K562 (cell line): ENCODE results near the gene STAT6. TPM values are rescaled to one million over a fixed set of nuclear protein-coding genes. Genes with fewer than 3 reads are reported as not detected.

ENCODE experiments used
- BHLHE40 ChIP-seq: IDR thresholded peaks from 2 replicates; pipeline ENCODE4 v1.6.1; 2011; ENCODE audit warnings: low read length, improper control_type of control experiment
- HOXB6 ChIP-seq: fragments of 250-450 bp; sonication (Bioruptor Pico); IDR thresholded peaks from 2 replicates; pipeline ENCODE4 v1.5.1; 2022; ENCODE audit warnings: mild to moderate bottlenecking, borderline replicate concordance
- MTA1 ChIP-seq: fragments of 450-650 bp; IDR thresholded peaks from 2 replicates; pipeline ENCODE4 v1.6.1; 2017; ENCODE audit warnings: borderline replicate concordance
- POLR2H ChIP-seq: IDR thresholded peaks from 2 replicates; pipeline ENCODE4 v1.6.1; 2016; ENCODE audit warnings: missing genetic modification characterization, low read depth, mild to moderate bottlenecking, control low read depth, missing compliant biosample characterization, moderate library complexity
- PPARD ChIP-seq: fragments of 250-450 bp; sonication (Bioruptor Pico); IDR thresholded peaks from 2 replicates; pipeline ENCODE4 v1.8.0; 2022; ENCODE audit warnings: inconsistent platforms, mild to moderate bottlenecking, moderate library complexity
- SRSF1 ChIP-seq: fragments of 200-400 bp; formaldehyde crosslinking; IDR thresholded peaks from 2 replicates; pipeline ENCODE4 v1.6.1; 2017; ENCODE audit warnings: mild to moderate bottlenecking, low read depth, low read length, moderate library complexity
- polyA plus RNA-seq, 8 experiments: library from polyadenylated mRNA; depleted of rRNA in 4 of 8; stranded (reverse) in 5 of 8; unstranded in 3 of 8; fragments of >200 nt; fragmentation: Nextera tagmentation in 2 of 8; fragmentation: Illumina TruSeq in 1 of 8; extraction: Ambion mirVana in 2 of 8; extraction: Trizol in 1 of 8; gene quantifications; 2 replicates each; pipeline versions ENCODE4 v1.2.1 to v1.2.3, GENCODE V29; 2011 to 2014; ENCODE audit warnings: inconsistent platforms in 1 of 8, missing spikeins in 1 of 8
- total RNA-seq, 7 experiments: library from RNA; depleted of rRNA in 6 of 7; stranded (reverse); fragments of >200 nt in 6 of 7; fragmentation: Illumina TruSeq in 2 of 7; extraction: Trizol in 2 of 7; gene quantifications; 2 replicates each; pipeline versions ENCODE4 v1.2.1 to v1.2.3, GENCODE V29; 2011 to 2021; ENCODE audit warnings: low replicate concordance in 1 of 7
- TF ChIP-seq, protein P1 (sequence below): sonication (generic); formaldehyde crosslinking; IDR thresholded peaks from 2 replicates; pipeline ENCODE4 v1.8.0; 2022; ENCODE audit warnings: missing genetic modification reagents, mild to moderate bottlenecking, borderline replicate concordance
- TF ChIP-seq, protein P2 (sequence below): fragments of 150-350 bp; conservative IDR thresholded peaks from 2 replicates; pipeline ENCODE4 v1.6.1; 2014; ENCODE audit warnings: low read length

Gene STAT6
- total and polyA plus RNA-seq, 9 of the 15 experiments (the other 6 are each of a cell fraction or from before 2014, with no cell fraction given): 2.4 to 49.5 (median 26.5) TPM

DNA sequence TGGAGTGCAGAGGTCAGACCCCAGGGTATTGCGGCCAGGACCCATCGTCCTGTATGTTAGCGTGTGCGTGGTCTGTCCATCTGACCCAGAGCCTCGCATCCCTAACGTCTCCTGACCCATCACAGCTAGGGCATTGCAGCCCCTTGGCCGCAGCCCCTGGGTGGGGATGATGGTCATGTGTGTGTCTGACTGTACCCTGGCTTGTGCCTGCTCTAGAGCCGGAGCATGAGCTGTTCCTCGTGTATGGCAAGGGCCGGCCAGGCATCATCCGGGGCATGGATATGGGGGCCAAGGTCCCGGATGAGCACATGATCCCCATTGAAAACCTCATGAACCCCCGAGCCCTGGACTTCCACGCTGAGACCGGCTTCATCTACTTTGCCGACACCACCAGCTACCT, 47.0 kb upstream of the STAT6 start (continued):
- TF ChIP-seq, protein P1, sequence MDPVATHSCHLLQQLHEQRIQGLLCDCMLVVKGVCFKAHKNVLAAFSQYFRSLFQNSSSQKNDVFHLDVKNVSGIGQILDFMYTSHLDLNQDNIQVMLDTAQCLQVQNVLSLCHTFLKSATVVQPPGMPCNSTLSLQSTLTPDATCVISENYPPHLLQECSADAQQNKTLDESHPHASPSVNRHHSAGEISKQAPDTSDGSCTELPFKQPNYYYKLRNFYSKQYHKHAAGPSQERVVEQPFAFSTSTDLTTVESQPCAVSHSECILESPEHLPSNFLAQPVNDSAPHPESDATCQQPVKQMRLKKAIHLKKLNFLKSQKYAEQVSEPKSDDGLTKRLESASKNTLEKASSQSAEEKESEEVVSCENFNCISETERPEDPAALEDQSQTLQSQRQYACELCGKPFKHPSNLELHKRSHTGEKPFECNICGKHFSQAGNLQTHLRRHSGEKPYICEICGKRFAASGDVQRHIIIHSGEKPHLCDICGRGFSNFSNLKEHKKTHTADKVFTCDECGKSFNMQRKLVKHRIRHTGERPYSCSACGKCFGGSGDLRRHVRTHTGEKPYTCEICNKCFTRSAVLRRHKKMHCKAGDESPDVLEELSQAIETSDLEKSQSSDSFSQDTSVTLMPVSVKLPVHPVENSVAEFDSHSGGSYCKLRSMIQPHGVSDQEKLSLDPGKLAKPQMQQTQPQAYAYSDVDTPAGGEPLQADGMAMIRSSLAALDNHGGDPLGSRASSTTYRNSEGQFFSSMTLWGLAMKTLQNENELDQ: no peak
- TF ChIP-seq, protein P2, sequence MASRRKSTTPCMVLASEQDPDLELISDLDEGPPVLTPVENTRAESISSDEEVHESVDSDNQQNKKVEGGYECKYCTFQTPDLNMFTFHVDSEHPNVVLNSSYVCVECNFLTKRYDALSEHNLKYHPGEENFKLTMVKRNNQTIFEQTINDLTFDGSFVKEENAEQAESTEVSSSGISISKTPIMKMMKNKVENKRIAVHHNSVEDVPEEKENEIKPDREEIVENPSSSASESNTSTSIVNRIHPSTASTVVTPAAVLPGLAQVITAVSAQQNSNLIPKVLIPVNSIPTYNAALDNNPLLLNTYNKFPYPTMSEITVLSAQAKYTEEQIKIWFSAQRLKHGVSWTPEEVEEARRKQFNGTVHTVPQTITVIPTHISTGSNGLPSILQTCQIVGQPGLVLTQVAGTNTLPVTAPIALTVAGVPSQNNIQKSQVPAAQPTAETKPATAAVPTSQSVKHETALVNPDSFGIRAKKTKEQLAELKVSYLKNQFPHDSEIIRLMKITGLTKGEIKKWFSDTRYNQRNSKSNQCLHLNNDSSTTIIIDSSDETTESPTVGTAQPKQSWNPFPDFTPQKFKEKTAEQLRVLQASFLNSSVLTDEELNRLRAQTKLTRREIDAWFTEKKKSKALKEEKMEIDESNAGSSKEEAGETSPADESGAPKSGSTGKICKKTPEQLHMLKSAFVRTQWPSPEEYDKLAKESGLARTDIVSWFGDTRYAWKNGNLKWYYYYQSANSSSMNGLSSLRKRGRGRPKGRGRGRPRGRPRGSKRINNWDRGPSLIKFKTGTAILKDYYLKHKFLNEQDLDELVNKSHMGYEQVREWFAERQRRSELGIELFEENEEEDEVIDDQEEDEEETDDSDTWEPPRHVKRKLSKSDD: no peak
- TF ChIP-seq MTA1: no peak
- TF ChIP-seq PPARD (CRISPR knock-in tag): no peak
- no peak for TF ChIP-seq POLR2H (tag)
- TF ChIP-seq HOXB6 (CRISPR knock-in tag): no peak
- TF ChIP-seq BHLHE40: no peak
- no peak for TF ChIP-seq SRSF1
- TF ChIP-seq, all 486 proteins: peak for 0
